ENCODE data around the gene XRCC4.

DNA sequence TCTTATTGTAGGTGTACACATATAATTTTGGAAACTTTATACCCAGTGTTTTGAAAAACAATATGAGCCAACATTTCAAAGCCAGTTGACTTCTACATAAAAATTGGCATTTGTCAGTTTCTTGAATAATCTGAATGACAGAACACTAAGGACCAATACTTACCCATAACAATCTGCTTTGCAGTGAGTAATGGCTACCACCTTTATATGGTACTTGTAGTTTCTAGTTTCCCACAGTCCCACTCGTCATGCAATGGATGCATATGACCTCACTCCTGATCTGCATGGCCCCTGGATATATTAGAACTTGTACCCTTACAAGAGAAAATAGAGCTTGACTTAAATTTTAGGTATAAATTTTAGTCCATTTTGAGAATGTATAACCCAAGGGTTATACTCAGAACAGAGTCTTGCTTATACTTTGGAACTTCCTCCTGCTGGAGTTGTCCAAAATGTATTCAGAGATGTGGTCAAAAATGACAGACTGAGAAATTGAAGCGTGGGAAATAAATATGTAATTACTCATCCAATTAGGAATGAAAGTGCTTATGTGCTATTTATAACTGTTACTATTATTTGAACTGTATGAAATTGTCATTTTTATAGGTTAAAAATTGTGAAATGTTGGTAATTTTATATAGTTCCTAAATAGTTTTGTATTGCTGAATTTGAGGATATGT lies 19.5 kb downstream of the XRCC4 start:
- TF ChIP-seq, protein P1, sequence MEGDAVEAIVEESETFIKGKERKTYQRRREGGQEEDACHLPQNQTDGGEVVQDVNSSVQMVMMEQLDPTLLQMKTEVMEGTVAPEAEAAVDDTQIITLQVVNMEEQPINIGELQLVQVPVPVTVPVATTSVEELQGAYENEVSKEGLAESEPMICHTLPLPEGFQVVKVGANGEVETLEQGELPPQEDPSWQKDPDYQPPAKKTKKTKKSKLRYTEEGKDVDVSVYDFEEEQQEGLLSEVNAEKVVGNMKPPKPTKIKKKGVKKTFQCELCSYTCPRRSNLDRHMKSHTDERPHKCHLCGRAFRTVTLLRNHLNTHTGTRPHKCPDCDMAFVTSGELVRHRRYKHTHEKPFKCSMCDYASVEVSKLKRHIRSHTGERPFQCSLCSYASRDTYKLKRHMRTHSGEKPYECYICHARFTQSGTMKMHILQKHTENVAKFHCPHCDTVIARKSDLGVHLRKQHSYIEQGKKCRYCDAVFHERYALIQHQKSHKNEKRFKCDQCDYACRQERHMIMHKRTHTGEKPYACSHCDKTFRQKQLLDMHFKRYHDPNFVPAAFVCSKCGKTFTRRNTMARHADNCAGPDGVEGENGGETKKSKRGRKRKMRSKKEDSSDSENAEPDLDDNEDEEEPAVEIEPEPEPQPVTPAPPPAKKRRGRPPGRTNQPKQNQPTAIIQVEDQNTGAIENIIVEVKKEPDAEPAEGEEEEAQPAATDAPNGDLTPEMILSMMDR (conservative IDR thresholded peaks at IDR 0.05 in 1 of 2, IDR thresholded peaks at IDR 0.05 in 1 of 2; ENCODE audit: extremely low read depth in 1 of 2, insufficient read depth in 1 of 2, low read depth in 1 of 2, low read length in 2 of 2): no peak
- TF ChIP-seq EZH2 (IDR thresholded peaks at IDR 0.05; ENCODE audit: borderline replicate concordance, low read length): no peak
